ENCODE measurements around the gene CTXND1.

Gene CTXND1

DNA sequence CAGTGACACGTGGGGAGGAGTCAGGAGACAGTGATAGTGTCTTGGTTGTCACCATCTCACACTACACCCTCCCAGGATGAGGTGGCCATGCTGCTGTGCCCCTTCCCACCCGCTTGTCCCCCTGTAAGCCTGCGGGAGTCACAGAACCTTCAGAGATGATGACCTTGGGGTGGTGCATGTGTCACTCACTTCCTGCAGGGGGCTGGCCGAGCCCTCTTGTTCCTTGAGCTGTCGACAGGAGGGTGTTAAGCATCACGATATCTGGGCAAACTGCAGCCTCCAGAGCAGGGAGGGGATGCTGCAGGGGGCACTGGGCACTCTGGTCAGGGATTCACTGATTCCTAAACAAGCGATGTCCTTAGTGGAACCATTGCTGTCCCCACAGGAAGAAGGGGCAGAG is 71.5 kb downstream of the CTXND1 start:
- DNase-seq (ENCODE audit: low spot score) = no peak

DNA sequence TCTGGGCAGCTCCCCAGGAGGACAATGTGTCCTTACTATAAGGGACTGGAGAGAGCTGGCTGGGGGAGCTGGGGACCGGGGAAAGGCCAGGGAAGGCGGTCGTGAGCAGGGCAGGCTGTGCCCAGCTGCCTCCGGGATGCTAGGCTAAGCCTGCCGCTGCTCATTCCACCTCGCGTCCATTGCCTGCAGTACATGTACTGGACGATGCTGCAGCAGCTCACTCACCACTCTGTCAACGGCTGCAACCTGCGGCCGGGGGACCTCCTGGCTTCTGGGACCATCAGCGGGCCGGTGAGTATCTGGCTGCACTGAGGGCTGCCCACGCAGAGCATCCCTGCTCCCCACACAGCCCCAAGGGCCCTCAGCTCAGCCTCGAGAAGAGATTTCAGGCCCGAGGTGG is 72.1 kb downstream of the CTXND1 start:
- DNase-seq (ENCODE audit: low spot score) = no peak

DNA sequence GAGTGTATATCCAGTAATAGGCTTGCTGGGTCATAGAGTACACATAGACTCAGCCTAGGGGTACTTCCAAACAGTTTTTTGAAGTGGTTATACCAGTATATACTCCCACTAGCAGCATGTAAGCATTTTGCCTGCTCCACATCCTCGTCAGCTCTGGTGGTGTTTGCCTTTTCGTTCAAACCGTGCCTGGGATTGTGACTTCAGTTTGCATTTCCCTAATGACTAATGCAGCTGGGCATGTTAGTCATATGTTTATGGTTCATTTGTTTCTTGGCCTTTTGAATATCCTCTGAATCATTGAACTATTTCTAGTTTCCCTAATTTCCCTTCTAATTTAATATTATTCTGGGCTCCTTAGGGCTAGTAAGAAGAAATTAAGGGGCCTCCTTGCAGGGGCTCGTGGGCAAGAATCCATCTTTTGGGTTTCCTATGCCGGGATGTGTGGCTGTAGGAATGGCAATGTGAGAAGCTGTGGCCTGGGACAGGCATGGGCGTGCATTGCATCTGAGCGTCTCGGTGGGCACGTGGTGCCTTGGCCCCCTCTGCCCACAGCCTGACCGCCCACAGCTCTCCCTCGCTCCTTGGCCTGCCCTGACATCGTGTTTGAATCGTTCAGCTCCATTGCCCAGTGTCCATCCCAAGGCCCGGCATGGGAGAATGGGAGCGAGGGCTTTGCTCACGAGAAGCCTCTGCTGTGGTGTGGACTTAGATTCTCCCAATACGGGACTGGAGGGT is 72.8 kb downstream of the CTXND1 start:
- DNase-seq (ENCODE audit: low spot score) = no peak

DNA sequence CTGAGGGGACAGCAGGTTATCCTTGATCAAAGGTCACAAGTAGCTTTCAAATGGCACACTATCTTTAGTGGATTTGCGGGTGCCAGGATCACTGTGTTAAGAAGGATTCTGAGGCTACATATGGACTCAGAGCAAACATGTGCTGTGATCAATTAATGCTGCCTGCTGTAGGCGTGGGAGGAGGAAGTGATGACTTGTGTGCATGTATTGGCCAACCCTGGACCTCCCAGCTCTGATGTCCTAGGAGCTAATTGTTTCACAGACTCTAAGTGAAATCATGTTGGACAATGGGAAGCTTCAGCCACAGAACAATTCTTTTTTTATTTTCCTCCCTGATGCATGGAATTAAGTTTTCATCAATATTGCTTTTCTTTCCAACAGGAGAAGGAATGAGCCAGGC is 74.9 kb downstream of the CTXND1 start:
- DNase-seq (ENCODE audit: low spot score) = no peak

DNA sequence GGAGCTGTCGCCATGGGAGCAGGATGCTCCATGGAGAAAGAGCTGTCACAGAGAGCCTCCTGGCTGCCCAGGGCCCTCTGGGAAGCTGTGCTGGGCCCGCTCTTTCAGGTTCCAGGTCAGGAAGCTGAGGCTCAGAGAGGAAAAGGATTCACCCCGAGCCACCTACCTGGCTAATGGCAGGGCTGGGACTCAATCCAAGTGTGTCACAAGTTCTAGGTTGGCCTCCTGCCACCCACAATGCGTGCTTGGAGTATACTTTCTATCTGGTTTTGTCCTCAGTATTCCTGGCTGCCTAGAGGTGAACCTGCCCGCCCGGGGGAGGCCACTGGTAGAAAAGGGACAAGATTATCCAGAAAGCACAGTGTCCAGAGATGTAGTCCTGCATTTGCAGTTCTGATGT is 75.6 kb downstream of the CTXND1 start:
- no peak for DNase-seq (ENCODE audit: low spot score)

DNA sequence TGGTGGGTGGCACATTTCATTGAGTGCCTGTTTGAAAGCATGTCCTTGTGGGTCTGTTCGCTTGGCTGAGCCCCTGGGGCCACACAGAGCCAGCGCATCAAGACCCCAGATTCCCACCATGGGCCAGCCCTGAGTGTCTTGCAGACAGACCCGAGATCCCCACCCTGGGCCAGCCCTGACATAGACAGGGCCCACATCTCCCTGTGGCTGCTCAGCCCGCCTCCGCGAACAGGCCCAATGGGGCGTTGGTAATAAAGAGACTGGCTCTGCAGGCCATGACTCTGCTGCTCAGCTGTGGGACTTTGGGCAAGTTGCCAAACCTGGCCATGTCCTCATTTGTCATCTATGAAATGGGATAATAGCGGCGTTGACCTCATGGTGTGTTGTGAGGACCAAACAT is 76.6 kb downstream of the CTXND1 start:
- no peak for DNase-seq (ENCODE audit: low spot score)

DNA sequence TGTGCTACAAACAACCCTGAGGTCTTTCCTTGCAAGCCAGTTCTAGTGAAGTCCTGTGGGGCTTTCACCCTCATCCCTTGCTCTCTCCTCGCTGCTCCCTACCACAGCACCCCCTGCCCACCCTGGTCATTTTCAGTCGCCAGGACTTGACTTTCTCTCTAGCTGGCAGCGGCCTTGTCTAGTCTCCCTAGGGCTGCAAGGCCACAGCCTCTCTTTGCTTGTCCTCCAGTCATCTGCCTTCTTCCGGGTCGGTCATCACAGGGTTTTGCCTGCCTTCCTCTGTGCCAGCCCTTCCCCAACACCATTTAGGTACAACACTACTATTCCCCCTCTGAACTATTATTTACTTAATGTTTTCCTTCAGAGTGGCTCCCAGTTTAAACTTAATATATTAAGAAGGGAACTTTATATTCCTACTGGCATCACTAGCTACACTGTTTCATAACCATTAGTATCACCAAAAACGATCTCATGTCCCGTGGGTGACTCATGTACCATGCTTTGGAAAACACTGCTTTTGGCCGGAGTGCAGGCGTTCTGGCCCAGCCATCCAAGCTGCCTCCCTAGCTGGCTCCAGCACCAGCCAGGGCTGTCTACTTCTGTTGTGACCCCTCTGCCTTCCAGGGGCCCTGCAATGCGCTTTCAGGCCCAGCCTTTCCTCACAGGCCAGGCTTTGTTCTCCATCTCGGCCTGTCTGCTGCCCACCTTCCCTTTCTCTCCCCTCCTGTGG is 77.8 kb downstream of the CTXND1 start:
- DNase-seq (ENCODE audit: low spot score) = no peak

DNA sequence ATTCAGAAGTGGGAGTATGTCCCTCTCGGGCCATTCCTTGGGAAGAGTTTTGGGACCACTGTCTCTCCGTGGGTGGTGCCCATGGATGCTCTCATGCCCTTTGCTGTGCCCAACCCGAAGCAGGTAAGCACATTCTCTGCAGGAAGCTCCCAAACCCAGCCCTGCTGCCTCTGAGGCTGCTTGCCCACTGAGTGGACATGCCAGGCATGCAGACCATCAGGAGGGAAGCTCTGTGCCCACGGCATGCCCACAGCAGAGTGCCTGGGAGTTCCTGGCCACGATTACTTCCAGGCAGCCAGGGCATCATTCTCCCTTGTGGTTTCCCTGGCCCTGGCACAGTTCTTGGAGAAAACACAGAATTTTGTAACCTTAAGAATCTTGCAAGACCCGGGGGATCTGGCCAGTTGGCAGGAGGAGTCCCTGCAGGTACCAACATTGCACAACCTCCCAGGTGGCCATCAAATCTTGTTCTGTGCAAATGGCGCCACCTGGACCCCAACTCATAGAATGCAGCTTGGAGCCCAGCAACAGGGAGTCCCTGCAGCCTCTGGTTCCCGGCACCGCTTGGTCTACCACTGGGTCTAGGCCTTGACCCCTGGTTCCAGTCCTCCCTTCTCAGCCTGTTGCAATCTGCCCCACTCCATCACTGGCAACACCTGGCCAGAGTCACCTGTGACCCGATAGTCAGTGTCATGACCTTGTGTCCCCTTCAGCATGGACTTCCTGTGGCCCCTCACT is 78.8 kb downstream of the CTXND1 start:
- no peak for DNase-seq (ENCODE audit: low spot score)

DNA sequence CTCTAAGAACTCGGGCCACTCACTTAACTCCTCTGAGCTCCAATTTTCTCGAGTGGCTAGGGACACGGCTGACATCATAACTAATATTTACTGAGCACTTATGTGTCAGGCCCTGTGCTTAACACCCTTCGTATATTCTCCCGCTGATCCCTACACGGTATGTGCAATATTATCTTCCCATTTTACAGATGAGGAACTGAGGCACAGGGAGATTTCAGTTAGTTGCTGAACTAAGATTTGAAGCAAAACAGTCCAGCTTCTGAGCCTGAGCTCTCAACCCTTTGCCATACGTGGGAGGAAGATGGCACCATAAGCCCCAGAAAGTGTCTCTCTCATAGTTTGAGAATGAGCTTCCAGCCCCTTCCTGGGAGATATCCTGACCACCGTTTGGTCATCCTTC is 79.6 kb downstream of the CTXND1 start:
- no peak for DNase-seq (ENCODE audit: low spot score)

DNA sequence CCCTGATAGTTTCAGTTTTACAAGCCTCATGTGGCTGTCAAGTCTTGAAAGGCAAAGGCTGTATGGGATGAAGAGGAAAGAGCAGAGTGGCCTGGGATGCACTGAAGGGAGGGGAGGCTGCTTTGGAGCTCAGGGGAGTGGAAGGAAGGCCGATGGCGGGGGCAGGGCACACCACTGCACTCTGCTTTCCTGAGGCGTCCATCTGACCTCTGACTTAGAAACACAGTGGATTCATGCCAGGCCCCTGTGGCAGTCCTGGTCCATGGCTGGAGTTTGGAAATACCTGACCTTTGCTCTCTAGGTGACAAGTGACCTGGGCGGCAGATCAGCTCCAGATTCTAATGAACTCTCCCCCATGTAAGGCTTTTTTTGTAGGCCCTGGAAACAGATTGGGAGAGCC is 80.2 kb downstream of the CTXND1 start:
- no peak for DNase-seq (ENCODE audit: low spot score)

DNA sequence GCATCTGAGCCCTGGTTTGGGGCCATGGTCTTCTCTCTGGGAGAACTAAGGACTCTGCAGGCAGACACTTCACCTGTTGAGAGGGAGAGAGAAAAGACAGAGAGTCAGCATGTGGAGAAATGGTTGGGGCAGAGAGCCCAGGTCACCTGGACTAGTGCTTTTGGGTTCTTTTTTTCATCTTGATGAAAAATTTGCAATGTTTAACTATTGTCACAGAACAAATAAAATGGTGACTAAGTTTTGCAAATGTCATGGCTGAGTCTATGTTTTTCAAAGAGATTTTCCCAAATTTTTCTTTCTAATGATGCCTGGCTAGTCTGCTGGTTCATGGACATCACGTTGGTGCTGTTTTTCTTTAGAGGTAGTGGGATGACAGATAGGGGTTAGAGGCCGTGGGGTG is 81.4 kb downstream of the CTXND1 start:
- DNase-seq (ENCODE audit: low spot score) = no peak

DNA sequence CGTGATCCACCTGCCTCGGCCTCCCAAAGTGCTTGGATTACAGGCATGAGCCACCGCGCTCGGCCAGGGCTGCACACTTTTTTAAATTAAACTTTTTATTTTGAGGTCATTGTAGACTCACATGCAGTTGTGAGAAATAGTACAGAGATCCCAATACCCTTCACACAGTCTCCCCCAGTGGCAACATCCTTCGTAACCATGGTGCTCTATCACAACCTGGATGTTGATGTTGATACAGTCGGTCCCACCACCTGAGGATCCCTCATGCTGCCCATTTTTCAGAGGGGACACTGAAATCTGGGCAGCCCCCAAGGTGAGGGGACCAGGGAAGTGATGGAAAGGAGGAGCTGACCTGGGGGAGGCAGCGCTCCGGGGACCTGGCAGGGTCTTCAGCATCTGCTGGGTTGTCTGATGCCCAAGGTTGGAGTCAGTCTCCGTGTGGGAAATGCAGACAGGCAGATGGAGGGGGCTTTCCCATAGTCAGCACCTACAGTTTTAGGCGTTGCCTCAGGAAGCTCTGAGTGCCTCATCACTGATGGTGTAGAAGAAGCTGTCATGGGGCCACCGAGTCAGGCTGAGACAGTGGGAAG is 82.2 kb downstream of the CTXND1 start:
- DNase-seq (ENCODE audit: low spot score) = no peak

DNA sequence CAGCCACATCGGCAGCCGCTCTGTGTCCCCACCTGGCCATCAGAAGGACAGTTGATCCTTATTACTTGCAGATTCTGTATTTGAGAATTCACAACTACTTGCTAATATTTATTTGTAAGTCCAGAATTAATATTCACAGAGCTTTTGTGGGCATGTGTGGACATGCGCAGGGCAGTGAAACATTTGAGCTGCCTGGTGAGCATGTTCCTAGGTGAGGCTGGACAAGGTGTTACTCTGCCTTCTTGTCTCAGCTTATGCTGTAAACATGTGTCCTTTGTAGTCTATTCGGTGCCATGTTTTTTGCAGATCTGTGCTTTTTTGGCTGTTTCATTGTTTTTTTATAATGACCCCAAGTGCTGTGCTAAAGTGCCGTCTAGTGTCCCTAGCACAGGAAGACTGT is 83.6 kb downstream of the CTXND1 start:
- no peak for DNase-seq (ENCODE audit: low spot score)

DNA sequence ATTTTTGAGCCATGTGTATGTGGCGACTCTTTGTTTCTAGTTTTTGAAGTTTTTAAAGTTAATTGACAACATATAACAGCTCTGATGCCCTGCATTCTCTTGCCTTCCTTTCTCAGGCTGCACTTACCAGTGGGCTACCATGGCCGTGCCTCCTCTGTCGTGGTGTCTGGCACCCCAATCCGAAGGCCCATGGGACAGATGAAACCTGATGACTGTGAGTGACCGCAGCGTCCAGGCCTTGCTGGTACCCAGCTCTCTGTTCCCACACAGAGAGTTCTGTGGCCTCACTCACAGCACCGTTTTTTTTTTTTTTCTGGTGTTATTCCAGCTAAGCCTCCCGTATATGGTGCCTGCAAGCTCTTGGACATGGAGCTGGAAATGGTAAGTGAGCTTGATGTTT is 84.1 kb downstream of the CTXND1 start:
- DNase-seq (ENCODE audit: low spot score) = no peak

DNA sequence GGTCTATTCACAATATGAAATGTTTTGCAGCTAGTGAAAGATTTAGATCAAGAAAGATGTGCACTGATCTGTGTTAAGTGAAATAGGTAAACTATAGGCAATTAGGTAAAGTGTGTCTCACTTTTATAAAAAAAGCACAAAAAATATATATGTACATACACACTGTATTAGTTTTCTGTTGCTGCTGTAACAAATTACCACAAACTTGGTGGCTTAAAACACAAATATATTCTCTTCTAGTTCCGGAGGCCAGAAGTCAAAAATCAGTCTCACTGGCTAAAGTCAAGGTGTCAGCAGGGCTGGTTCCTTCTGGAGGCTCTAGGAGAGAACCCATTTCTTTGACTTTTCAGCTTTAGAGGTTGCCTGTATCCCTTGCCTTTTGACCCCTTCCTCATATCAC is 88.1 kb downstream of the CTXND1 start:
- no peak for DNase-seq (ENCODE audit: low spot score)

DNA sequence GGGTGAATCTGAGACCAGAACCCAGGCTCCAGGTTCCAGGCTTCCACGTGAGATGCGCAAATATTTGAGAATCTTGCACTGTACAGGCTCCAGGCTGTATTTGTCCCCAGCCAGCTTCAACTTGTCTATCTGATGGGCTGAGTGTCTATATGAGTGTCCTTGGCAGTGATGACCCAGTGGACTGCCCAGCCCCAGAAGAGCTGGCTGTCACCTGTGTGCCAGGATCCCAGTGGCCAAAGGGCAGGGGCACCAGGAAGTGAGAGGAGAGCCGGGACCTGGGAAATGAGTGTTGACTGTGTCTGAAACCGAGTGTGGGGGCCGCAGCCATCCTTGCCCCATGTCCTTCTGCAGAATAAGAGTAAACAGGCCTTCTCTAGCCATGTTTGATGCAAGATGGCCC is 88.8 kb downstream of the CTXND1 start:
- no peak for DNase-seq (ENCODE audit: low spot score)

DNA sequence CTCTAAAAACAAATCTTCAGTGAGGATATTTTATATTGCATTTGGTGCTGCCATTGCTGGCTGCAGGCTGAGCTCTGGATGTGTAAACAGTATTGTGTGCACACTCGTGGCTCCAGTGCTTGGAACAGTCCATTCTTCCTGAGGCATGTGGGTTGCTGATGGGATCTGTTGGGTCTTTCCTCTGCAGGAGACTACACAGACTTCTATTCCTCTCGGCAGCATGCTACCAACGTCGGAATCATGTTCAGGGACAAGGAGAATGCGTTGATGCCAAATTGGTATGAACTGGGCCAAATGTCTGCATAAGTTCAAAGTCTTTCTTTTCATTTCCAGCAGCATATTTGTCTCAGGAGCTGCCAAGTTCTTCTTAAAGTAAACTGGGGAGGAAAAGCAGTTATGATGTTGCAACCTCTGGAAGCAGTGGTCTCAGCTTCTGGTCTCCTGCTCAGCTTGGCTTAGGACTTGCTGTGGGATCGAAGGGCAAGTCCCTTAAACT is 89.9 kb downstream of the CTXND1 start:
- no peak for DNase-seq (ENCODE audit: low spot score)

DNA sequence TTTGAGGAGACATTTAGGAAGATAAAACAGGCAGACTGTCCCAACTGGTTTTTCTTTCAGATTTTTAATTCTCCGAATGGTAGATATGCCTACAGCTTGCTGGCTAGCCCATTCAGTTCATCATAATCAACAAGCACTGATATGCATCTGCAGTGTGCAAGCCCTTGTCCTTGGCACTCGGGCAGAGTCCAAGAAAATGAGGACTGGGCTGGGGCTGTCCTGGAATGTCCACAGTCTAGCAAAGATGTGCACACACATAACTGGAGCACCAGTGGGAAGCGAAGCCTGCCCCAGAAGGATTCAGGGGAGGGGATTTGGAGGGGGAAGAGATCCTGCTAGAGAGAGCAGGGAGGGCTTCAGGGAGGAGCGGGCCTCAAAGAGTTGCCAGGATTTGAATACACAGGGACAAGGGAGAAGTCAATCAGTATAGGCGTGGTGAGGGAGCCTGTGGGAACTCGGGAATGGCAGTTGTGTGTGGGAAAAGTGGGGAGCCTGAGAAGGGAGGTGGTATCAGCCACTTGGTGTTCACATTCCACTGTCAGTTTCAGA is 90.5 kb downstream of the CTXND1 start:
- no peak for DNase-seq (ENCODE audit: low spot score)

DNA sequence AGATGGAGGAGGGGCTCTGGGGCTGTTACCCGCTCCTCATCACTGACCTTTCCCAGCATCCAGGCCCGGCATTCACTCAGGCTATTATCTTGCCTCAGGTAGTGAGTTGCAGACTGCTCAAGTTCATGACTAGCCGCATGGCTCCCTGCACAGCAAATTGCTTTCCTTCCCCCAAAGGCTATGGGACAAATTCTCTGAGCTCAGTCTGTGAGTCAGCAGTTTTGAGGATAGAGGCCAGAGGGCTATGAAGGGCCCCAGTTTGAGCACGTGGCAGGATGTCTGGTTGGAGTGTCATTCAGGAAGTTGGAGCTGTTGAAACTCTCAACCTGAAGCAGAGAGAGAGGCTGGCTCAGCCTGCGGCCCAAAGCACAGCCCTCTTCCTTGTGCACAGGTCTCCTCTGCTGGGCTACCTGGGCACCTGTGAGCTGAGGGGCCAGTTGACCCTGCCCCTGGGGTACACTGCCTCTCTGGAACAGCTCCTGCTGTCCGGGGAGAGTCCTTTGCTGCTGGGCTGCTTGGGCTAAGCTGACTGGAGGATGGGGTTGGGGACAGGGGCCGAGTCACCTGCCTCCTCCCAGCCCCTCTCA is 91.3 kb downstream of the CTXND1 start:
- peak; percentile 41 for DNase-seq (ENCODE audit: low spot score)

DNA sequence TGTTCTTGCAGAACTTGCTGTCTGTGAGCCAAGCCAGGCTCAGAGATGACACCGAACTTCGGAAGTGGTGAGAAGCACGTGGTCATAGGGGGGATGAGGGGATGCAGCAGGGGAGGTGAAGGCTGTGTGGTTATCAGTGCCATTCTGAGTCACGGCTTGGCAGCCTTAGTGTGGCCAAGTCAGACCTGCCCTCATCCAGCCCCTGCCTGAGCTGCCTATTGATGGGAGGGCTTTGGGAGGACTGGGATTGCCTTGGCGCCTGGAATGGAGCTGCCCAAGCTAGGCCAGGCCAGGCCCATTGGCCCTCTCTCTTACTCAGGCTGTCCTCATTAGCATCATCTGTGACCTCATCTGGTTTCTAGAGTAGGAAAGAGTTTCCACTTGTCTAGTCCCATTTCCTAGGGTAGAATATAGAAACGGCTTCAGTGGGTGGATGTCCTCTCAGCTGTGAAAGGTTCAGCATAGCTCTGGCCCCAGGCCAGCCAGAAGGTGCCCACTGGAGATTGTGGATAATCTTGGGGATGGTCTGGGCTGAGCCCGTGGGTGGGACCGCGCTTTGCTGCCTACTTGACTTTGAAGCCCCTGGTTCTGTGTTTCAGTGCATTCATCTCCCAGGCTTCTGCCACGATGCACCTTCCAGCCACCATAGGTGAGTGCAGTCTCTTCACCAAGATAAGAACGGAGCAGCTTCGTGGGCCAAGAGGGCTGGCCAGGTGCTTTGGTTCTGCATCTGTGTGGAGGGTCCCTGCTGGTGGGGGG is 92.0 kb downstream of the CTXND1 start:
- DNase-seq (ENCODE audit: low spot score) = no peak

DNA sequence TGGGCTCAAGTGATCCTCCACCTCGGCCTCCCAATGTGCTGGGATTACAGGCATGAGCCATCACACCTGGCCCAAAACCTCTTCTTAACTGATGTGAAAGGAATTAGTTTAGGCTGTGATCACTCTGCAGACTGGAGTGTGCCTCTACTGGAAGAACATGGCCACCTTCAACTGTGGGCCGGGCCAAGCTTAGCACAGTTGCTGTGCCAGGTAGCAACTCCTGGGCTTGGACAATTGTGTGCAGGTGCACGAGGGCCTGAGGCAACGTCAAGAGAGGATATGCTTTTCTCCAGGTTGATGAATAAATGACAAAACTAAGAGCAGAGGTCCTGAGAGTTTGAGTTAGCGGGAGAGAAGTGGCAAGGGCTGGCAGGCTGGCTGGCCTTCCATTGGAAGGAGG is 92.7 kb downstream of the CTXND1 start:
- no peak for DNase-seq (ENCODE audit: low spot score)
